GM12801 (cell line): Measurements from ENCODE around the gene MAP3K19.

ENCODE experiments used
- CTCF ChIP-seq: IDR thresholded peaks from one replicate; pipeline ENCODE4 v1.5.1; 2011; ENCODE audit warnings: control low read depth; ENCODE audit not compliant: insufficient read length; ENCODE audit errors: extremely low read depth

The MAP3K19 gene

GRCh38 chr2:134934641-134935040 is 112.6 kb downstream of the MAP3K19 start:
- TF ChIP-seq CTCF = no peak

GRCh38 chr2:134934150-134934549 is 113.1 kb downstream of the MAP3K19 start:
- no peak for TF ChIP-seq CTCF

- no peak for TF ChIP-seq CTCF
Measured at GRCh38 chr2:134933732-134934131, 113.5 kb downstream of the MAP3K19 start.

GRCh38 chr2:134932864-134933526 is 114.3 kb downstream of the MAP3K19 start:
- no peak for TF ChIP-seq CTCF

- TF ChIP-seq CTCF = no peak
Measured at GRCh38 chr2:134927195-134927594, 120.1 kb downstream of the MAP3K19 start.

- TF ChIP-seq CTCF = no peak
Measured at GRCh38 chr2:134926231-134926931, 120.9 kb downstream of the MAP3K19 start.

- no peak for TF ChIP-seq CTCF
Measured at GRCh38 chr2:134924912-134925311, 122.3 kb downstream of the MAP3K19 start.
